OCI-LY1 (cell line): ENCODE measurements around the gene ZSCAN23.
A peak's percentile ranks its signal among the peaks of the same experiment; 100 is the strongest.

Experiments used
- CTCF ChIP-seq: fragments of 200-600 bp; sonication (generic), shearing (Covaris generic); IDR thresholded peaks from 2 replicates; pipeline ENCODE4 v1.5.1; 2017; ENCODE audit warnings: mild to moderate bottlenecking, antibody characterized with exemption, low read length, moderate library complexity, mixed read lengths
- EZH2 ChIP-seq: fragments of 200-600 bp; sonication (generic), shearing (Covaris generic); IDR thresholded peaks from 2 replicates; pipeline ENCODE4 v1.8.0; 2017; ENCODE audit warnings: borderline replicate concordance, mixed run types, mild to moderate bottlenecking, antibody characterized with exemption, low read length, moderate library complexity, mixed read lengths

GRCh38 chr6:28393912-28394662 is 49.2 kb downstream of the ZSCAN23 start:
- TF ChIP-seq CTCF (peak; percentile 30; the same call in 1 of the 2 replicates), EZH2 (no peak)
